Coronary artery (tissue), 2 donors: ENCODE data around the gene LGR6.

Experiments
- DNase-seq: peaks from one replicate; pipeline ENCODE4 v3.0.0-alpha.2; 2017; ENCODE audit warnings: low spot score
- H3K27ac ChIP-seq, 2 donors: fragments of 200-600 bp; sonication (generic); one replicate each; pipeline ENCODE4 v1.5.1; 2016 to 2019
- H3K4me3 ChIP-seq: fragments of 200-600 bp; sonication (generic); 2 replicates; pipeline ENCODE4 v1.5.1; 2016; ENCODE audit warnings: mild to moderate bottlenecking, moderate library complexity
- CTCF ChIP-seq: fragments of 200-600 bp; sonication (generic); IDR thresholded peaks from one replicate; pipeline ENCODE4 v1.5.1; 2019; ENCODE audit warnings: antibody characterized with exemption

LGR6 gene

GRCh38 chr1:202217516-202217915 is 23.9 kb downstream of the LGR6 start:
- H3K27ac ChIP-seq: peak overlapping the region; percentile 92 to 93
- TF ChIP-seq CTCF: no peak
- DNase-seq: no peak
- peak overlapping the region; percentile 45 for H3K4me3 ChIP-seq

- DNase-seq: no peak
- TF ChIP-seq CTCF: no peak
- H3K4me3 ChIP-seq: no peak overlapping the region
- H3K27ac ChIP-seq: peak overlapping the region; percentile 92 to 93
Measured at GRCh38 chr1:202217951-202218350, 24.4 kb downstream of the LGR6 start.

- Histone ChIP-seq H3K27ac (peak overlapping the region; percentile 92 to 98), H3K4me3 (no peak overlapping the region)
- no peak for TF ChIP-seq CTCF
- no peak for DNase-seq
Measured at GRCh38 chr1:202220733-202221132, 27.1 kb downstream of the LGR6 start.

GRCh38 chr1:202221911-202222909 is 28.6 kb downstream of the LGR6 start:
- H3K27ac ChIP-seq: peak overlapping the region; percentile 92 to 98
- no peak for TF ChIP-seq CTCF
- peak overlapping the region; percentile 41 for H3K4me3 ChIP-seq
- DNase-seq: no peak

GRCh38 chr1:202223121-202223860 is 29.7 kb downstream of the LGR6 start:
- no peak for TF ChIP-seq CTCF
- no peak for DNase-seq
- peak overlapping the region; percentile 41 for H3K4me3 ChIP-seq
- peak overlapping the region; percentile 92 to 98 for H3K27ac ChIP-seq

- no peak for DNase-seq
- Histone ChIP-seq H3K4me3 (peak overlapping the region; percentile 10), H3K27ac (peak overlapping the region; percentile 92 to 98)
- TF ChIP-seq CTCF: no peak
Measured at GRCh38 chr1:202224453-202224852, 30.9 kb downstream of the LGR6 start.
